Rectal smooth muscle tissue (tissue), 1 donor: ENCODE data around the gene BOLA2B.
"Not testable (repeated sequence)": the region's sequence is repeated elsewhere in the genome, so short reads cannot be mapped to it uniquely, and the experiment has no call there.

Source experiments
- H3K27ac ChIP-seq: one replicate; pipeline ENCODE4 v1.7.0; 2013; ENCODE audit warnings: low read depth, low read length, inconsistent platforms
- H3K27me3 ChIP-seq: one replicate; pipeline ENCODE4 v1.7.0; 2013; ENCODE audit warnings: low read length; ENCODE audit not compliant: control insufficient read depth, insufficient read depth
- H3K36me3 ChIP-seq: one replicate; pipeline ENCODE4 v1.7.0; 2013; ENCODE audit warnings: low read length; ENCODE audit not compliant: control insufficient read depth, insufficient read depth
- H3K4me1 ChIP-seq: one replicate; pipeline ENCODE4 v1.7.0; 2013; ENCODE audit warnings: low read length; ENCODE audit not compliant: control insufficient read depth, insufficient read depth
- H3K4me3 ChIP-seq: one replicate; pipeline ENCODE4 v1.7.0; 2013; ENCODE audit warnings: low read length
- H3K9ac ChIP-seq: one replicate; pipeline ENCODE4 v1.7.0; 2013; ENCODE audit warnings: low read length

The BOLA2B gene

GRCh38 chr16:30179195-30179594, 14.3 kb downstream of the BOLA2B start:
- Histone ChIP-seq H3K4me3 (no peak overlapping the region), H3K4me1 (no peaks in the 10 kb centered on the region), H3K27me3 (no peaks in the 10 kb centered on the region), H3K9ac (no peak overlapping the region), H3K36me3 (no peaks in the 10 kb centered on the region), H3K27ac (no peak overlapping the region)

GRCh38 chr16:30176876-30177275, 16.6 kb downstream of the BOLA2B start:
- not testable (repeated sequence) for H3K27me3 ChIP-seq, H3K36me3 ChIP-seq, H3K4me3 ChIP-seq, H3K27ac ChIP-seq, H3K9ac ChIP-seq, H3K4me1 ChIP-seq

GRCh38 chr16:30173054-30173453, 20.4 kb downstream of the BOLA2B start:
- no peaks in the 10 kb centered on the region for H3K27me3 ChIP-seq
- H3K9ac ChIP-seq, result no peak overlapping the region
- H3K4me1 ChIP-seq, result no peaks in the 10 kb centered on the region
- no peak overlapping the region for H3K27ac ChIP-seq
- H3K36me3 ChIP-seq, result no peaks in the 10 kb centered on the region
- no peak overlapping the region for H3K4me3 ChIP-seq

- H3K36me3 ChIP-seq, H3K27me3 ChIP-seq, H3K9ac ChIP-seq, H3K27ac ChIP-seq, H3K4me1 ChIP-seq, H3K4me3 ChIP-seq: not testable (repeated sequence)
Observed at GRCh38 chr16:30170145-30170544, 23.3 kb downstream of the BOLA2B start.

GRCh38 chr16:30169416-30169815, 24.1 kb downstream of the BOLA2B start:
- not testable (repeated sequence) for H3K27me3 ChIP-seq, H3K4me1 ChIP-seq, H3K4me3 ChIP-seq, H3K36me3 ChIP-seq, H3K27ac ChIP-seq, H3K9ac ChIP-seq

- not testable (repeated sequence) for H3K36me3 ChIP-seq, H3K4me1 ChIP-seq, H3K27me3 ChIP-seq, H3K27ac ChIP-seq, H3K4me3 ChIP-seq, H3K9ac ChIP-seq
Observed at GRCh38 chr16:30168746-30169145, 24.7 kb downstream of the BOLA2B start.

- Histone ChIP-seq H3K4me1 (no peaks in the 10 kb centered on the region), H3K4me3 (no peak overlapping the region), H3K27ac (no peak overlapping the region), H3K27me3 (no peaks in the 10 kb centered on the region), H3K36me3 (no peaks in the 10 kb centered on the region), H3K9ac (no peak overlapping the region)
Observed at GRCh38 chr16:30166202-30166902, 27.1 kb downstream of the BOLA2B start.

GRCh38 chr16:30163538-30163937, 29.9 kb downstream of the BOLA2B start:
- no peaks in the 10 kb centered on the region for H3K36me3 ChIP-seq
- no peak overlapping the region for H3K9ac ChIP-seq
- no peaks in the 10 kb centered on the region for H3K27me3 ChIP-seq
- H3K4me3 ChIP-seq, result no peak overlapping the region
- H3K27ac ChIP-seq, result no peak overlapping the region
- H3K4me1 ChIP-seq, result no peaks in the 10 kb centered on the region

GRCh38 chr16:30157214-30157613, 36.3 kb downstream of the BOLA2B start:
- Histone ChIP-seq H3K4me3 (no peak overlapping the region), H3K4me1 (no peaks in the 10 kb centered on the region), H3K27ac (no peak overlapping the region), H3K9ac (no peak overlapping the region), H3K27me3 (no peaks in the 10 kb centered on the region), H3K36me3 (no peaks in the 10 kb centered on the region)

- no peaks in the 10 kb centered on the region for H3K36me3 ChIP-seq
- no peak overlapping the region for H3K27ac ChIP-seq
- no peak overlapping the region for H3K9ac ChIP-seq
- H3K4me1 ChIP-seq, result no peaks in the 10 kb centered on the region
- H3K27me3 ChIP-seq, result no peaks in the 10 kb centered on the region
- no peak overlapping the region for H3K4me3 ChIP-seq
Observed at GRCh38 chr16:30155188-30155587, 38.3 kb downstream of the BOLA2B start.

- no peaks in the 10 kb centered on the region for H3K27me3 ChIP-seq
- H3K27ac ChIP-seq, result no peak overlapping the region
- no peak overlapping the region for H3K4me3 ChIP-seq
- no peak overlapping the region for H3K9ac ChIP-seq
- no peaks in the 10 kb centered on the region for H3K36me3 ChIP-seq
- H3K4me1 ChIP-seq, result no peaks in the 10 kb centered on the region
Observed at GRCh38 chr16:30152517-30152916, 40.9 kb downstream of the BOLA2B start.

- H3K9ac ChIP-seq, result no peak overlapping the region
- H3K27ac ChIP-seq, result no peak overlapping the region
- H3K27me3 ChIP-seq, result no peaks in the 10 kb centered on the region
- H3K4me1 ChIP-seq, result no peaks in the 10 kb centered on the region
- no peaks in the 10 kb centered on the region for H3K36me3 ChIP-seq
- no peak overlapping the region for H3K4me3 ChIP-seq
Observed at GRCh38 chr16:30151091-30151490, 42.4 kb downstream of the BOLA2B start.

- Histone ChIP-seq H3K4me1 (no peaks in the 10 kb centered on the region), H3K36me3 (no peaks in the 10 kb centered on the region), H3K9ac (no peak overlapping the region), H3K27ac (no peak overlapping the region), H3K4me3 (no peak overlapping the region), H3K27me3 (no peaks in the 10 kb centered on the region)
Observed at GRCh38 chr16:30149250-30149930, 44.1 kb downstream of the BOLA2B start.
